NT2/D1 (cell line): ENCODE data around the gene LARGE1.

ENCODE experiments used
- DNase-seq: peaks from one replicate; pipeline ENCODE4 v3.0.0-alpha.2; 2011; ENCODE audit warnings: low read depth, low spot score
- H3K27me3 ChIP-seq: 2 replicates; pipeline ENCODE4 v1.6.0; 2011; ENCODE audit warnings: mild to moderate bottlenecking; ENCODE audit not compliant: insufficient read length, insufficient read depth
- H3K36me3 ChIP-seq: 2 replicates; pipeline ENCODE4 v1.6.1; 2011; ENCODE audit warnings: mild to moderate bottlenecking, low read length, mixed read lengths; ENCODE audit not compliant: insufficient read depth, insufficient read length
- H3K4me1 ChIP-seq: 2 replicates; pipeline ENCODE4 v1.5.1; 2011; ENCODE audit not compliant: insufficient read depth, insufficient read length
- H3K4me3 ChIP-seq: 2 replicates; pipeline ENCODE4 v1.5.1; 2011; ENCODE audit warnings: low read depth; ENCODE audit not compliant: insufficient read length
- H3K9ac ChIP-seq: 2 replicates; pipeline ENCODE4 v1.6.0; 2011; ENCODE audit warnings: low read depth; ENCODE audit not compliant: insufficient read length
- H3K9me3 ChIP-seq: 2 replicates; pipeline ENCODE4 v1.5.1; 2011; ENCODE audit warnings: mild to moderate bottlenecking, low read length; ENCODE audit not compliant: insufficient read depth
- SUZ12 ChIP-seq: IDR thresholded peaks from 2 replicates; pipeline ENCODE4 v1.6.1; 2011; ENCODE audit not compliant: insufficient read length, insufficient read depth; ENCODE audit errors: extremely low read depth
- YY1 ChIP-seq: IDR thresholded peaks from 2 replicates; pipeline ENCODE4 v1.6.1; 2011; ENCODE audit not compliant: insufficient read length, insufficient read depth
- ZNF274 ChIP-seq: IDR thresholded peaks from 2 replicates; pipeline ENCODE4 v1.6.1; 2011; ENCODE audit warnings: mild to moderate bottlenecking, low read depth, low read length

LARGE1 gene

DNA sequence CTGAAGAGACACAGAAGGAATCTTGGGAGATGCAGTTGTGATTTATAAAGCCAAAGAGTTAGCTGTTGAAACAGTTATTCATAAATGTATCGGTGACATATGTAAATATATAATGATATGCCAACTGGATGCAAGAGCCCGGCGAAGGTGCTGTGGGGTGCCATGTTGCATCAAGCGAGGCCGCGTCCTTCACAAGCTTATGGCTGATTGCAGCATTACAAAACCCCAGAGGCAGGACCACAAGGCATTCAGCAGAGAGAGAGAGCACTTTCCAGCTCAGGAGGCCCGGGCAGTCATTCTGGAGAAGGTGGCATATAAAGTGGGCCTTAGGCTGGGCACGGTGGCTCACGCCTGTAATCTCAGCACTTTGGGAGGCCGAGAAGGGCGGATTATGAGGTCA, 65.6 kb downstream of the LARGE1 start:
- Histone ChIP-seq H3K4me3 (no peak overlapping the region), H3K4me1 (peaks cover 5% of the 10 kb centered on the region), H3K9me3 (no peaks in the 10 kb centered on the region), H3K9ac (no peak overlapping the region), H3K27me3 (no peaks in the 10 kb centered on the region), H3K36me3 (peaks cover 2% of the 10 kb centered on the region)
- DNase-seq, result no peak
- TF ChIP-seq SUZ12, result no peak
- TF ChIP-seq ZNF274, result no peak
- no peak for TF ChIP-seq YY1

DNA sequence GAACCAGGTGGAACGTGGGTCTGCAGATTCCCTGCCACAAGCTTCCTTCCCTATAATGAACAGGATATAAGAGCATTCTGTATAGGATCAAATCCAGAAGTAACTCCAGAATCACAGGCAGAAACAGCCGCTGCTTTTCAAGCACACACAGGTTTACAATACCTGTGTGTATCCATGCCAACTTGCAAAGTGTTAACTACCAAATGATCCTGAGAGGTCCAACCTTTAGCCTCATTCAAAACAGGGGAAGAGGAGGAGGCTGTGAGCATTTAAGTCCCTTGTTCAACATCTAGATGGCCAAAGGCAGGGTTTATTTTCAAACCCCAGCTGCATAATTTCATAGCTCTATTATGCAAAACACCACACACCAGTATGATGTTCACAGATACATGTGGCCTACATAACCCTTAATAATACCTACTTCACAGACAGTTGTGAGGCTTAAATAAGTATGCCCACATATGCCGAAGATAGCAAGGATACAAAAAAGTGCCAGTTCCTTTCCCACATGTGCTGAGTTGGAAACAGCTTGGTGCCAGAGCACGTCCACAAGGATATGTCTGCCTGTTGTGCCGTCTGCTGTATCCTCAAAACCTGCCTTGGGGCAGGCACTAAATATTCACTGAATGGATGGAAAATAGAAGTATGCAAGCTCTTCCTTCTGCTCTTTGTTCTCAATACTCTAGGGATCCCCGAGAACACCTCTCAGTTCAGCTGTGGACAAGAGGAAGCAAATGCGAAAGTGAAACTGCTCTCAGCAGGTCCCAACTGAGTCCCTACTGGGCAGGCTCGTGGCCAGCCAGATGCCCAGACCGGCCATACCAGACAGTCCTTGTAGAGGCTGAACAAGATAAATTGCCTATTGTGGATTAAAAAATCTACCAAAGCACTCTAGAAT, 66.8 kb downstream of the LARGE1 start:
- DNase-seq, result no peak

DNA sequence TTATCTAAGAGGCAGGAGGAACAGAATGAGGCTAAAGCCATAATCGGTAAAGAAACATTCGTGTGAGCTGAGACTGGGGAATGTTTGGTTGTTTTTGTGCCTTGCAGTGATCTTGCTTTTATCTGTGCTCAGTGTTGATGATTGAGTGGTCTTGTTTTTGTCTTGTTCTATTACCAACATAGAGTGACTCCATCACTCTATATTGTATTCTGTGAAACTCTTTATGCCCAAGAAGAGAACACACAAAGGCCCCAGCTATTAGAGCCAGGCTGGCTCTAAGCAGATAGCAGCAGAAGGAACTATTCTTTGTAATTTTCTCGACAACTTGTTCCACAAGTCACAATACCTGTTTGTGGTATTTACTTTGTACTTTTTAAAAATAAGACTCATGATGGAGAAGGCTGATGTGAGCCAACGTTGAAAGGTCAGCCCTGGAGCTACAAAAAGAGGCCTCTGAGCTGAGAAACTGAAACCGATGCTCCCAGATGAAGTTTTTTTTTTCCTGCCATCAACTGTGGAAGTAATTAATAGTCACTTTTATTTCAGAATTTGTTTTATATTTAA, 68.4 kb downstream of the LARGE1 start:
- no peak overlapping the region for H3K4me3 ChIP-seq
- H3K9me3 ChIP-seq, result 0 out of 2 replicates have a peak, but pooled peaks cover 5% of the 10 kb centered on the region
- DNase-seq, result no peak
- TF ChIP-seq ZNF274 (no peak), SUZ12 (no peak), YY1 (no peak)
- no peak overlapping the region for H3K9ac ChIP-seq
- H3K4me1 ChIP-seq, result peaks cover 11% of the 10 kb centered on the region
- peaks cover 2% of the 10 kb centered on the region for H3K36me3 ChIP-seq
- no peaks in the 10 kb centered on the region for H3K27me3 ChIP-seq

More for the DNA sequence above, 66.8 kb downstream of the LARGE1 start:
- no peak overlapping the region for H3K4me3 ChIP-seq
- H3K9ac ChIP-seq, result no peak overlapping the region
- peaks cover 2% of the 10 kb centered on the region for H3K36me3 ChIP-seq
- H3K4me1 ChIP-seq, result peaks cover 10% of the 10 kb centered on the region
- TF ChIP-seq SUZ12 (no peak), YY1 (no peak), ZNF274 (no peak)
- H3K27me3 ChIP-seq, result no peaks in the 10 kb centered on the region
- H3K9me3 ChIP-seq, result no peaks in the 10 kb centered on the region

DNA sequence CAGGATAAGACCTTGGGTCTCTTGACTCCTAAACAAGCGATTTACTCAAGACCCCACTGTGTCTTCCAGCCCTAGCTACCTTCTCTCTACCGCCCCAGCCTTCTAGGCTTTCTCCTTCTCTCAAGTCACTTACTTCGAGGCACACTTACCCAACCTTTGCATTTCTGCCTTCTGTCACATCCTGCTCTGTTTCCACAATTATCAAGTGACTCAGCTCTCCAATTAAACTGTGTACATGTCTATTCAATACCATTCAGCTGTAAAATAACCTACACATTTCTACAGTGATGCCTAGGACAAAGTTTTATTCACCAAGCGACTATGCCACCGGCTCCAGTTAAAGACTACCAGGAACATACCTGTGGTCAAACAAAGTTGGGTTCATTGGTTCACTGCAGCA, 69.0 kb downstream of the LARGE1 start:
- no peak overlapping the region for H3K9ac ChIP-seq
- H3K36me3 ChIP-seq, result peaks cover 2% of the 10 kb centered on the region
- TF ChIP-seq YY1 (no peak), SUZ12 (no peak), ZNF274 (no peak)
- no peak for DNase-seq
- no peak overlapping the region for H3K4me3 ChIP-seq
- H3K27me3 ChIP-seq, result no peaks in the 10 kb centered on the region
- peaks cover 11% of the 10 kb centered on the region for H3K4me1 ChIP-seq
- H3K9me3 ChIP-seq, result 0 out of 2 replicates have a peak, but pooled peaks cover 5% of the 10 kb centered on the region

DNA sequence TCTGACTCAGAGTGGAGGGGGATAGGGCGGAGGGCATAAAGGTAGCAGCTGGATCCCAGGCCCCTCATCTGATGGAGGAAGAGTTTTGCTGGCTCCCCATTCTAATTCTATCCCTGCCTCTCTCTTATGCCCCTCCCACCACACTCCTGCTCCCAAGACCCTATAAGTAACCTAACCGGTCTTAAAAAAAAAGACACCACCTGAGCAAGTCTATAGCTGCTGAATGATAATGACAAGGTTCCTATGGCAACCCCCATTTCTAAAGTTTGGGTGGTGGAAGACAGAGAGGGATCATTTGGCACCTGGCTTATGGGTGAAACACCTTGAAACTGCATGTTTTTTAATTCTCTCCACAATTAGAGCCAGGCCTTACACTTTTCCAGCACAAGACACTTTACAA, 69.6 kb downstream of the LARGE1 start:
- H3K4me3 ChIP-seq, result no peak overlapping the region
- H3K27me3 ChIP-seq, result no peaks in the 10 kb centered on the region
- H3K9ac ChIP-seq, result no peak overlapping the region
- no peak for DNase-seq
- H3K4me1 ChIP-seq, result peaks cover 11% of the 10 kb centered on the region
- no peak for TF ChIP-seq YY1
- TF ChIP-seq ZNF274, result no peak
- no peak for TF ChIP-seq SUZ12
- peaks cover 5% of the 10 kb centered on the region; the same call in 1 of the 2 replicates for H3K9me3 ChIP-seq
- no peaks in the 10 kb centered on the region for H3K36me3 ChIP-seq

DNA sequence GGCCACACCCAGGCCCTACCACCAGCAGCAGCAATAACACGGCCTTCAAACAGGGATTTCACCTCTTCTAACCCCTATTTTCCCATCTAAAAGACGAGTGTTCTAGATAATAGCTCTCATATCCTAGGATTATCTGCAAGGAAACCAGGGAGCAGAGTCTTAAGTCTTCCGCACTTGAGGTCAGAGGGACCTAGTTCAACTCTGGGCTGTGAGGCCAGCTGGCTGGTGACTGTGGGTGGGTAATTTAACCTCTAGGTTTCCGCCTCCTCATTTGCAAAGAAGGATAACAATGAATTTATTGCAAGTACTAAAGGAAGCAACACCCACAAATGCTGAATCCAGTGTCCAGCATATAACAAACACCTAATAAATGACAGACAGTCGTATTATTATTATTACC, 70.1 kb downstream of the LARGE1 start:
- H3K27me3 ChIP-seq, result no peaks in the 10 kb centered on the region
- no peak for TF ChIP-seq YY1
- TF ChIP-seq ZNF274, result no peak
- no peak for TF ChIP-seq SUZ12
- DNase-seq, result no peak
- H3K4me1 ChIP-seq, result peaks cover 11% of the 10 kb centered on the region
- H3K4me3 ChIP-seq, result no peak overlapping the region
- no peaks in the 10 kb centered on the region for H3K36me3 ChIP-seq
- H3K9me3 ChIP-seq, result peaks cover 5% of the 10 kb centered on the region; the same call in 1 of the 2 replicates
- H3K9ac ChIP-seq, result no peak overlapping the region

DNA sequence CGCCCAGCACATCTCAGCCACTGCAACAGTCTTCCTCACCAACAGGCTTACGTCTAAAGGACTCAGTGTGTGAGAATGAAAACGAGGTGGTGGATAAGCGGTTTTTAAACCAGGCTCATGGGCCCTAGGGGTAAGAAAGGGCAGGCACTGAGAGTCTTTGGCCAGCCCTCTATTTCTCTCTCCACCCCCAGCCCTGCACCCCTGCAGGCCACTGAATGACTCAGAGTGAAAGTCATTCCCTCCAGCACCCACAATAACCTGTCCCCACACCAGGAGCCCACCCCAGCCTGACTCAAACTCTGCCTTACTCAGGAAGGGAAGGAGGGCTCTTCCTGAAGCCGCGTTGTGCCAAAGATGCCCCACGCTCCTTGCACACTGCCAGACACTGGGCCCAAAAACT, 72.0 kb downstream of the LARGE1 start:
- H3K4me1 ChIP-seq, result peaks cover 11% of the 10 kb centered on the region
- TF ChIP-seq YY1, result no peak
- no peak for TF ChIP-seq ZNF274
- no peak for TF ChIP-seq SUZ12
- DNase-seq, result no peak

More for the DNA sequence above, 72.0 kb downstream of the LARGE1 start:
- Histone ChIP-seq H3K4me3 (no peak overlapping the region), H3K9ac (no peak overlapping the region), H3K27me3 (no peaks in the 10 kb centered on the region), H3K9me3 (peaks cover 5% of the 10 kb centered on the region; the same call in 1 of the 2 replicates), H3K36me3 (no peaks in the 10 kb centered on the region)
